ENCODE data around the gene CREM.

Gene CREM

DNA sequence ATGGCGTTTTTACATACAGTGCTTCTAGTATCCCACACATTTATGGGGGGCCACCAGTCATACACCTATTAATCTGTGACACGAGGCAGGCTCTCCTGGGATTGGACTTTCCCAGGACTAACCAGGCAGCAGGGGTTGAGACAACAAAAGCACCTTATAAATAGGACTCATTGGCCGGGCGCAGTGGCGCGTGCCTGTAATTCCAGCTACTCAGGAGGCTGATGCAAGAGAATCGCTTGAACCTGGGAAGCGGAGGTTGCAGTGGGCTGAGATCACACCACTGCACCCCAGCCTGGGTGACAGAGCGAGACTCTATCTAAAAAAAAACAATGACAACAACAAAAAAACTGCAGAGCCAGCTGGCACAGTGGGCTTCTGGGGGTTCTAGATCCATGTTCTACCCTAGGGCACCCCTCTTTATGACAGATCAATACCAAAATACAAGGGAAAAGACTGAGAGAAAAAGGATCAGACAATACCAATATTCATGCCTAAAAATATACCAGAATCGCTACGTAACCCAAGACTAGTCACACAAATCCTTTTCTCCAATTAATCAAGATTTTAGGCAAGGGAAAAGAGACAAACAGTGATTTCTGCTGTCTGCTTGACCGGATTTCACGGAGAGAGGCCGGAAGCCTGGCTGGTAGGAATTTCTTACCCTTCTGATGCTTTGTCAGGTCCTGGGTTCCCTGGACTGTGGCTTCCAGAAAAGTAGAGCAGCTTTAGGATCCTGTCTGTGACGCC, 111.3 kb downstream of the CREM start:
- no peak overlapping the region for H3K4me3 ChIP-seq (ENCODE audit: low read depth, low read length)
- no peak for DNase-seq (ENCODE audit: low read depth)
- TF ChIP-seq CTCF (IDR thresholded peaks at IDR 0.05; ENCODE audit: low read depth, low read length) (no peak), MYC (IDR thresholded peaks at IDR 0.05; ENCODE audit: low read depth, low read length) (no peak), POLR2A (IDR thresholded peaks at IDR 0.05; ENCODE audit: extremely low read depth, insufficient read length) (no peak)
- TF ChIP-seq, protein P1, sequence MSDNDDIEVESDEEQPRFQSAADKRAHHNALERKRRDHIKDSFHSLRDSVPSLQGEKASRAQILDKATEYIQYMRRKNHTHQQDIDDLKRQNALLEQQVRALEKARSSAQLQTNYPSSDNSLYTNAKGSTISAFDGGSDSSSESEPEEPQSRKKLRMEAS (IDR thresholded peaks at IDR 0.05; ENCODE audit: low read depth, low read length), result no peak

- TF ChIP-seq CTCF (IDR thresholded peaks at IDR 0.05; ENCODE audit: low read depth, low read length) (no peak), POLR2A (IDR thresholded peaks at IDR 0.05; ENCODE audit: extremely low read depth, insufficient read length) (no peak), MYC (IDR thresholded peaks at IDR 0.05; ENCODE audit: low read depth, low read length) (no peak)
- TF ChIP-seq, protein P1 (IDR thresholded peaks at IDR 0.05; ENCODE audit: low read depth, low read length), result no peak
- DNase-seq (ENCODE audit: low read depth), result no peak
- H3K4me3 ChIP-seq (ENCODE audit: low read depth, low read length), result no peak overlapping the region
Measured at GRCh38 chr10:35244549-35244948, 117.9 kb downstream of the CREM start.

- TF ChIP-seq, protein P1 (IDR thresholded peaks at IDR 0.05; ENCODE audit: low read depth, low read length), result no peak
- TF ChIP-seq CTCF (IDR thresholded peaks at IDR 0.05; ENCODE audit: low read depth, low read length) (no peak), POLR2A (IDR thresholded peaks at IDR 0.05; ENCODE audit: extremely low read depth, insufficient read length) (no peak), MYC (IDR thresholded peaks at IDR 0.05; ENCODE audit: low read depth, low read length) (no peak)
- DNase-seq (ENCODE audit: low read depth), result no peak
- H3K4me3 ChIP-seq (ENCODE audit: low read depth, low read length), result no peak overlapping the region
Measured at GRCh38 chr10:35246770-35247343, 120.2 kb downstream of the CREM start.

DNA sequence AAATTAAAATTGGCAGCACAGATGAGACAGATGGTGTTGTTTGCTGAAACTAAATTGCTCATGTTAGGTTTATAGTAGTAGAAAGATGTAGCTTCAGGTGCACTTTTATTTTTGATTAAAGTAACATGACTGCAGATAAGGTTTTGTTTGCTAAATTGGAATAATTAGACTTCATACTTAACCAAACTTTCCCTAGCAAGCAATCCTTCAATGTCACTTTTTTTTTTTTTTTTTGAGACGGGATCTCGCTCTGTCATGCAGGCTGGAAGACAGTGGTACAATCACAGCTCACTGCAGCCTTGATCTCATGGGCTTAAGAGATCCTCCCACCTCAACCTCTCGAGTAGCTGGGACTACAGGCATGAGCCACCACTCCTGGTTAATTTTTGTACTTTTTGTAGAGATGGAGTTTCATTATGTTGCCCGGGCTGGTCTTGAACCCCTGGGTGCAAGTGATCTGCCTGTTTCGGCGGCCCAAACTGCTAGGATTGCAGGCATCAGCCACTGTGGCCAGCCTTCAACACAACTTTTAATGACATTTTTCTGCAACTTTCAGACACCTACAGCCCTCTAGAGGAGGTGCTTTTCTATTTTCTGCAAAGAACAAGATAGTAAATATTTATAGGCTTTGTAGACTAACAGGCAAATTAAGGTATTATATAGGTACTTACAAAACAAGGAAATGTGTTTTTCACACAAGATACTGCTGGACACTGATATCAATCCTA, 124.9 kb downstream of the CREM start:
- DNase-seq (ENCODE audit: low read depth), result no peak
- no peak overlapping the region for H3K4me3 ChIP-seq (ENCODE audit: low read depth, low read length)
- no peak for TF ChIP-seq MYC (IDR thresholded peaks at IDR 0.05; ENCODE audit: low read depth, low read length)
- no peak for TF ChIP-seq POLR2A (IDR thresholded peaks at IDR 0.05; ENCODE audit: extremely low read depth, insufficient read length)
- TF ChIP-seq CTCF (IDR thresholded peaks at IDR 0.05; ENCODE audit: low read depth, low read length), result no peak
- TF ChIP-seq, protein P1 (IDR thresholded peaks at IDR 0.05; ENCODE audit: low read depth, low read length), result no peak

GRCh38 chr10:35257057-35257983, 130.7 kb downstream of the CREM start:
- TF ChIP-seq POLR2A (IDR thresholded peaks at IDR 0.05; ENCODE audit: extremely low read depth, insufficient read length) (no peak), CTCF (IDR thresholded peaks at IDR 0.05; ENCODE audit: low read depth, low read length) (no peak), MYC (IDR thresholded peaks at IDR 0.05; ENCODE audit: low read depth, low read length) (no peak)
- TF ChIP-seq, protein P1 (IDR thresholded peaks at IDR 0.05; ENCODE audit: low read depth, low read length), result no peak
- H3K4me3 ChIP-seq (ENCODE audit: low read depth, low read length), result no peak overlapping the region
- DNase-seq (ENCODE audit: low read depth), result no peak

All from NB4 (cell line).